ENCODE results near the gene RNF186. TPM values are rescaled to one million over a fixed set of nuclear protein-coding genes. Genes with fewer than 3 reads are reported as not detected.

RNF186 gene
- total and polyA plus RNA-seq, 2 donors (not counting 1 experiment from before 2014, with no cell fraction given), result not detected

DNA sequence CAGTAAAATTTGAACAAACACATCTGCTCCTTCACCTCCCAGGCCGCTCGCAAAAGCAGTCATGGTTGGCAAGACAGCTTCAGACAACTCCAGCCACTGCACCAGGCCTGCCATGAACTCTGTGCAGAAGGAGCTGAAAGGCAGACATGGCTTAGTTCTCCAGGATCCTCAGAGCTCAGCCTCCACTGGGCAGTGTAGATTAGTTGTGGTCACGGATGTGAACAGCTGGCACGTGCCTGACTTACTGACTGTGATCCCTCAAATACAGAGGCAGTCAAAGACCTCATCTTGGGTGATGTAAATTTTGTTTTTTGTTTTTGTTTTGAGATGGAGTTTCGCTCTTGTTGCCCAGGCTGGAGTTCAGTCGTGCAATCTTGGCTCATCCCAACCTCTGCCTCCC lies 43.7 kb downstream of the RNF186 start:
- Mint-ChIP-seq H3K4me3 (no peak overlapping the region), H3K27me3 (no peaks in the 10 kb centered on the region), H3K4me1 (no peaks in the 10 kb centered on the region), H3K9me3 (ENCODE audit: insufficient read depth) (no peaks in the 10 kb centered on the region), H3K27ac (no peak overlapping the region)
- no peak overlapping the region for H3K9ac ChIP-seq (ENCODE audit: low read length)
- WGBS (ENCODE audit: insufficient coverage), result 98% methylated on average over 6 of the region's 6 CpGs
- no peaks in the 10 kb centered on the region for H3K79me2 ChIP-seq (ENCODE audit: control insufficient read depth, insufficient read depth, low read length)
- no peaks in the 10 kb centered on the region for H3K4me1 ChIP-seq (ENCODE audit: control insufficient read depth in 2 of 2, insufficient read depth in 2 of 2, low read length in 2 of 2)
- no peak for ATAC-seq (ENCODE audit: low read depth)
- H3K27ac ChIP-seq (ENCODE audit: low read length in 2 of 2), result no peak overlapping the region
- no peaks in the 10 kb centered on the region for H3K27me3 ChIP-seq (replicated peaks in 1 of 4; ENCODE audit: control extremely low read depth in 1 of 4, control insufficient read depth in 3 of 4, insufficient read depth in 4 of 4, low read length in 3 of 4)
- no peak for DNase-seq
- CTCF ChIA-PET, result no interaction called here
- no peaks in the 10 kb centered on the region for H4K20me1 ChIP-seq (ENCODE audit: control insufficient read depth, insufficient read depth, low read length, poor library complexity, severe bottlenecking)
- H3K9me3 ChIP-seq (ENCODE audit: control extremely low read depth in 1 of 3, control insufficient read depth in 2 of 3, insufficient read depth in 1 of 3, low read length in 2 of 3), result no peaks in the 10 kb centered on the region
- no peak overlapping the region for H3K4me3 ChIP-seq (ENCODE audit: control extremely low read depth in 1 of 5, extremely low read depth in 1 of 5, insufficient read depth in 1 of 5, low read depth in 2 of 5, low read length in 4 of 5)
- H3K4me2 ChIP-seq (replicated peaks; ENCODE audit: low read depth, low read length, poor library complexity, severe bottlenecking), result no peak overlapping the region
- H3K36me3 ChIP-seq (replicated peaks in 1 of 2; ENCODE audit: control extremely low read depth in 1 of 2, control insufficient read depth in 1 of 2, extremely low read depth in 1 of 2, insufficient read depth in 2 of 2, low read length in 1 of 2), result peaks cover 0 to 32% of the 10 kb centered on the region in 2 experiments
- H2AFZ ChIP-seq (ENCODE audit: insufficient read depth, low read depth, low read length, poor library complexity, severe bottlenecking), result no peak overlapping the region
- TF ChIP-seq EZH2 (IDR thresholded peaks at IDR 0.05; ENCODE audit: borderline replicate concordance, insufficient read depth, low read depth, low read length, poor library complexity, severe bottlenecking), result no peak
- TF ChIP-seq, protein P1, sequence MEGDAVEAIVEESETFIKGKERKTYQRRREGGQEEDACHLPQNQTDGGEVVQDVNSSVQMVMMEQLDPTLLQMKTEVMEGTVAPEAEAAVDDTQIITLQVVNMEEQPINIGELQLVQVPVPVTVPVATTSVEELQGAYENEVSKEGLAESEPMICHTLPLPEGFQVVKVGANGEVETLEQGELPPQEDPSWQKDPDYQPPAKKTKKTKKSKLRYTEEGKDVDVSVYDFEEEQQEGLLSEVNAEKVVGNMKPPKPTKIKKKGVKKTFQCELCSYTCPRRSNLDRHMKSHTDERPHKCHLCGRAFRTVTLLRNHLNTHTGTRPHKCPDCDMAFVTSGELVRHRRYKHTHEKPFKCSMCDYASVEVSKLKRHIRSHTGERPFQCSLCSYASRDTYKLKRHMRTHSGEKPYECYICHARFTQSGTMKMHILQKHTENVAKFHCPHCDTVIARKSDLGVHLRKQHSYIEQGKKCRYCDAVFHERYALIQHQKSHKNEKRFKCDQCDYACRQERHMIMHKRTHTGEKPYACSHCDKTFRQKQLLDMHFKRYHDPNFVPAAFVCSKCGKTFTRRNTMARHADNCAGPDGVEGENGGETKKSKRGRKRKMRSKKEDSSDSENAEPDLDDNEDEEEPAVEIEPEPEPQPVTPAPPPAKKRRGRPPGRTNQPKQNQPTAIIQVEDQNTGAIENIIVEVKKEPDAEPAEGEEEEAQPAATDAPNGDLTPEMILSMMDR (IDR thresholded peaks at IDR 0.05), result no peak
- POLR2A ChIA-PET, result no interaction called here
- intact Hi-C loops (cut with micrococcal nuclease), result no loop called here

DNA sequence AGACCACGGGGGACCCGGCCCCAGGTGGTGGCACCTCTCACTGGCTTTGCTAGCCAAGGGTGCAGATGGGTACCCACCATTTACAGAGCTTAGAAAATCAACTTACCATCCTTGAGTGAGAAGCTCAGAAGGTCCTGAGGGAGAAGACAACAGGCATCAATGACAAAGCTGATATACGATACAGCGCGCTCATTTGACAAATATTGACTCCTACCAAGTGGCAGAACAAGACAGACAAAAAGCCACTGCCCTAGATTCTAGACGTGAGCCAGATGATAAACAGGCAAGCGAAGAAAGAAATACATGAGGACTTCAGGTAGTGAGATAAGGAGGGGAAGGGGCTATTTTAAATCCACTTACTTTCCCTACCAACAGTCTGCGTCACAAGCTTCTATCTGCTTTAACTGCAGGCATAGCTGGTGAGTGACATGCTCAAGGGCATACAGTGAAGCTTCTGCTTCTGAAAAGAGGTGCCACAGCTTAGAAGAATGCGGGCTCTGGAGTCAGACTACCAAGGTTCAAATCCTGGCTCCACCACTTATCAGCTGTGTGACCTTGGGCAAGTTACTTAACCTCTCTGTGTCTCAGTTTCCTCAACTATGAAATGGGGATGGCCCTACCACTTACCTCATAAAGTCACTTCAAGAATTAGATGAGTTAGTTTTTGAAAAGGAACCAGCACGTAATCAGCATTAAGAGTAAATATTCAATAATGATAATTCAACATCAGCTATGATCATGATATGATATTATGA lies 44.5 kb downstream of the RNF186 start:
- 100% methylated on average over 4 of the region's 10 CpGs for WGBS (ENCODE audit: insufficient coverage)

More for the DNA sequence above, 44.5 kb downstream of the RNF186 start:
- Histone ChIP-seq H3K27ac (ENCODE audit: low read length in 2 of 2) (no peak overlapping the region), H4K20me1 (ENCODE audit: control insufficient read depth, insufficient read depth, low read length, poor library complexity, severe bottlenecking) (no peaks in the 10 kb centered on the region), H3K4me1 (ENCODE audit: control insufficient read depth in 2 of 2, insufficient read depth in 2 of 2, low read length in 2 of 2) (no peaks in the 10 kb centered on the region), H3K4me2 (replicated peaks; ENCODE audit: low read depth, low read length, poor library complexity, severe bottlenecking) (no peak overlapping the region), H3K9ac (ENCODE audit: low read length) (no peak overlapping the region), H2AFZ (ENCODE audit: insufficient read depth, low read depth, low read length, poor library complexity, severe bottlenecking) (no peak overlapping the region), H3K4me3 (ENCODE audit: control extremely low read depth in 1 of 5, extremely low read depth in 1 of 5, insufficient read depth in 1 of 5, low read depth in 2 of 5, low read length in 4 of 5) (no peak overlapping the region), H3K9me3 (ENCODE audit: control extremely low read depth in 1 of 3, control insufficient read depth in 2 of 3, insufficient read depth in 1 of 3, low read length in 2 of 3) (no peaks in the 10 kb centered on the region), H3K36me3 (replicated peaks in 1 of 2; ENCODE audit: control extremely low read depth in 1 of 2, control insufficient read depth in 1 of 2, extremely low read depth in 1 of 2, insufficient read depth in 2 of 2, low read length in 1 of 2) (peaks cover 0 to 30% of the 10 kb centered on the region in 2 experiments), H3K27me3 (replicated peaks in 1 of 4; ENCODE audit: control extremely low read depth in 1 of 4, control insufficient read depth in 3 of 4, insufficient read depth in 4 of 4, low read length in 3 of 4) (no peaks in the 10 kb centered on the region), H3K79me2 (ENCODE audit: control insufficient read depth, insufficient read depth, low read length) (no peaks in the 10 kb centered on the region)
- Mint-ChIP-seq H3K9me3 (ENCODE audit: insufficient read depth) (no peaks in the 10 kb centered on the region), H3K4me3 (no peak overlapping the region), H3K27me3 (no peaks in the 10 kb centered on the region), H3K27ac (no peak overlapping the region), H3K4me1 (no peaks in the 10 kb centered on the region)
- ATAC-seq (ENCODE audit: low read depth) (no peak), DNase-seq (no peak)
- ChIA-PET POLR2A (no interaction called here), CTCF (interaction anchor here (1.0 kb wide), 1 partner anchor 11 kb away, joined by 3 read pairs; no protein-coding TSS in a partner anchor)
- TF ChIP-seq, protein P1 (IDR thresholded peaks at IDR 0.05), result no peak
- TF ChIP-seq EZH2 (IDR thresholded peaks at IDR 0.05; ENCODE audit: borderline replicate concordance, insufficient read depth, low read depth, low read length, poor library complexity, severe bottlenecking), result no peak
- intact Hi-C loops (cut with micrococcal nuclease), result no loop called here
